Myocyte (in vitro differentiated cells): ENCODE data around the gene COL27A1. TPM values are rescaled to one million over a fixed set of nuclear protein-coding genes. Genes with fewer than 3 reads are reported as not detected.

Experiments used
- DNase-seq: peaks from one replicate; pipeline ENCODE4 v3.0.0-alpha.2; 2012; ENCODE audit warnings: low read depth
- total RNA-seq: library from RNA; depleted of rRNA; stranded (reverse); fragments of >200 nt; gene quantifications from 2 replicates; pipeline ENCODE4 v1.2.3, GENCODE V29; 2014

Gene COL27A1
- total RNA-seq, 1 donor from 2014 or later = 2.9 TPM

- DNase-seq = no peak
Measured at GRCh38 chr9:114202849-114203248, 47.5 kb downstream of the COL27A1 start.

DNA sequence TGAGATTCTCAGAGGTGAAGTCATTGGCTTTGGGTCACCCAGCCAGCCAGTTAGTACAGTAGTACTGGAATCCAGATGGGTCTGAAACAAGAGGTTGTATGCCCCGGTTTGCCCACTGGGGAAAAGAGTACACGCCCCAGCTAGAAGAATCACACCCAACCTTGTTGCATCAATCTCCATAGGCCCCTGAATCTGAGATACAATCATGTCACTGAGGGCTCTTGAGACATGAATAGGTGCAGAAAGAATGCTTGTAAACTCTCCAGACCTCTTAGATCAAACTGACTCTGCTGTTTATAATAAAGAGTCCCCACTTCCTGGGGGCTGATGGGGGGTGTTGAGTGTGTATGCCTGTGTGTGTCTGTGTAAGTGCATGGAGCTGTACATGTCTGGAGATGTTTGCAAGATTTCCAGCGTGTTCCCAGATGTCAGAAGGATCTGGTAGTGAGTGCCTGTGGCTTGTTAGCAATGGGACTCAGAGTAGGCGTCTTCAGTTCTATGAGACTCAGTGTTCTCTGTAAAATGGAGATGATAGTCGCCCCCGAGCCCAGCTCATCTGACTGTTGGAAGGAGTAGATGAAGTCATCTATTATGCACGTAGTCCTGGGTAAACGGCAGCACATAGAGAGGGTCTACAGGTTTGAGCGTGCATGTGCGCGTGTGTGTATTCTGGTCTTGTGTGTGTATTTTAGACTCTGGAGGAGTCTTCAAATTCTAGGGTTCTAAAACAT, 48.2 kb downstream of the COL27A1 start:
- DNase-seq = no peak

DNA sequence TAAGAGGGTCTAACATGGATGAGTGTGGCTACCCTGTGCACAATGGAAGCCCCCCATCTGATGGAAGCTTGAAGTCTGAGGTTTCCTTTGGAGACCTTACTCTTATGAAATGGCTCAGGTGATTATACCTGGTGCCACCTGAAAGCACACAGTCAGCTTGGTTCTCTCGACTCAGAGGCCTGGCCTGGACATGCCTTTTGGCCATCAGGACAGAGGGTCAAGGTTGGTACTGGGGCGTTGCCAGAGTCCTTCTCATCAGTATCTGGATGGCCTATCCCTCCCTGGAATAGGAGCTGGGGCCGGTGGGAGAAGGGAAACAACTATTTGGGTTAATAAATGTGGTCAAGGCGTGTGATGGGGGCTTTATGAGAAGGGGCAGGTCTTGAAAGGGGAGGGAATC, 48.9 kb downstream of the COL27A1 start:
- DNase-seq = no peak

GRCh38 chr9:114205171-114206015, 50.1 kb downstream of the COL27A1 start:
- DNase-seq = no peak

DNA sequence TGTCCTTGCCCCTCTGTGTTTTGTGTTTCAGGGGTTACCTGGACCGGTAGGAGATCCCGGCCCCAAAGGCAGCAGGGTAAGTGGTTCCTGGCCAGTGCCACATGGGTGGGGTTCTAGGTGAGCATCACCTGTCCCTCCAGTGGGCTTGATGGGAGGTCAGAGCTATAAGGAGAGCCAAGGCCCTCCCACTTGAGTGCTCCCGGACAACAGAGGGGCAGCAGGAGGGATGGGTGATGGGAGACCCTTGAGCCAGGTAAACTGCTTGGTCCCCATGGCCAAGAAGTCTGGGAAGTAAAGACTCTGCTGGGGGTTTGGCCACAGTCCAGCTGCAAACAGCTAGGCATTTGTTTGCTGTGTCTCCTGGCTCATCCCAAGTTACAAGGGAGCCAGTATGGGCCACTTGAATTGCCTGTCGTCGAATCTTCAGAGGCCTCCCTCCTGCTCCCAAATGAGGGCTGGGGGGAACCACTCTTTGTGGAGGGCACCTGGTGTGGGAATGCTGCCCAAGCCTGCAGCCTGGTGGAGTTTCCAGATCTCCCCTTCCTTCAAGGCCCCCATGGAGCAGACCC, 51.0 kb downstream of the COL27A1 start:
- DNase-seq = no peak

DNA sequence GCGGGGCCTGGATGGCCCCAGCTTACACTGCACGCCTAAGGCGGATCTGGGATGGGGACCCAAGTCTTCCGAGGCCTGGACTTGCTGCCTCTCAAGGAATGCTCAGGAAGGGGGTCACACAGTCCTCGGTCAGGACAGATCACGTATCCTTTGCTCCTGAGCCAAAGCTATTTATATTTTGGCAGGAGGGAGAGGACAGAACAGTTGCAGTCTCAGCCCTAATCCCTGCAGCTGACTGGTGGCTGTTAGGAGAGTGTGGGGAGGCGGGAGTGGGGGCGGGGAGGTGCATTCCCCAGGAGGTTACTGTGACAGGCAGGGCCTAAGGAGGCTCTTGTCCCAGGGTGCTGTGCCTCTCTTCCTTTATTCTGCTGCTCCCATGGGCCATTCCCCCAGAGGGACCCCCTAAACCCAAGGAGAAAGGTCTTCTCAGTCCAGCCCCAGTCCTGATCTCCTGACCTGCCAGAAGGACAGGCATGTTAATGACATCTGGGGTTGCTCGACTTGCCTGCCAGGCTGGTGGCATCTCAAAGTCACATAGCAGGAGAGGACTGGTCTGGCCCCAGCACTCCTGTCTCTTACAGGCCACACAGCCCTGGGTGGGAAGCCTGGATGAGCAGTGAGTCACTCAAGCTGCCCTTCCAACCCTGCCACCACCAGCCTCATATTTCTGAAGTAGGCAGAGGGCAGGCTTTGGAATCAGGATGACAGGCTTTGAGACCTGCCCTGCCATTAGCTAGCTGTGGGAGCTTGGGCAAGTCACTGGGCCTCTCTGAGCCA, 51.9 kb downstream of the COL27A1 start:
- DNase-seq = peak; percentile 97

DNA sequence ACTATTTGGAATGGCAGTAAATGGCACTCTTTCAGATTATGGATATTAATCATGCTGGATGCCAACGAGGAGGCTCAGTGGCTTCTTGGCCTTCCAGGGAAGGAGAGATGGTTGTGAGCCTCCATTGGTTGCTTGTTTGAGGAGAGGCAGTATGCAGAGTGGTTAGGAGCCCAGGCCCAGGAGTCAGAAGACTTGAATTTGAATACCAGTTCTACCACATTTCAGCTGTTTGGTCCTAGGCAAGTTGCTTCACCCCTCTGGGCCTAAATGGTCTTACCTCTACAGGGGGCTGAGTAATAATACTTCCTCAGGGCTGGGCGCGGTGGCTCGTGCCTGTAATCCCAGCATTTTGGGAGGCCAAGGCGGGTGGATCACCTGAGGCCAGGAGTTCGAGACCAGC, 52.5 kb downstream of the COL27A1 start:
- DNase-seq = no peak

DNA sequence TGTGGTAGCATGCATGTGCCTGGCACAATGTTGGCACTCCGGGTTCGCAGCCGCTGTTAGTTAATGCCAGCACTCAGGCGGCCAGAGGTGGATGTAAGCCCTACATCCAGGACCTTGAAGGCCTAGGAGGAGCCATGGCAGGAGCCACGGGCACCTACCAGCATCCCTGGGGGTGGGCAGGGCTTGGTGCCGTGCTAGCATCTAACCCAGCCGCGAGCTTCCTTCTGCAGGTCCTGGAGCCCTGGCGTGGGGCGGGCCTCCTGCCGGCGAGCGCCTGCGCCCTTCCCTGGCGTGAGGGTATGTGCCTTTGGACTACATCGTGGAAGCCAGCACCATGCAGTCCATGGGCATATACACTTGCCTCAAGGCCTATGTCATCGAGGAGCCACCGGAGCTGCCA, 53.8 kb downstream of the COL27A1 start:
- DNase-seq = no peak

- no peak for DNase-seq
Measured at GRCh38 chr9:114210136-114210535, 54.8 kb downstream of the COL27A1 start.

- DNase-seq = no peak
Measured at GRCh38 chr9:114210691-114211276, 55.4 kb downstream of the COL27A1 start.

- no peak for DNase-seq
Measured at GRCh38 chr9:114212826-114213225, 57.5 kb downstream of the COL27A1 start.

GRCh38 chr9:114213566-114213965, 58.2 kb downstream of the COL27A1 start:
- no peak for DNase-seq

- no peak for DNase-seq
Measured at GRCh38 chr9:114214181-114214580, 58.8 kb downstream of the COL27A1 start.

DNA sequence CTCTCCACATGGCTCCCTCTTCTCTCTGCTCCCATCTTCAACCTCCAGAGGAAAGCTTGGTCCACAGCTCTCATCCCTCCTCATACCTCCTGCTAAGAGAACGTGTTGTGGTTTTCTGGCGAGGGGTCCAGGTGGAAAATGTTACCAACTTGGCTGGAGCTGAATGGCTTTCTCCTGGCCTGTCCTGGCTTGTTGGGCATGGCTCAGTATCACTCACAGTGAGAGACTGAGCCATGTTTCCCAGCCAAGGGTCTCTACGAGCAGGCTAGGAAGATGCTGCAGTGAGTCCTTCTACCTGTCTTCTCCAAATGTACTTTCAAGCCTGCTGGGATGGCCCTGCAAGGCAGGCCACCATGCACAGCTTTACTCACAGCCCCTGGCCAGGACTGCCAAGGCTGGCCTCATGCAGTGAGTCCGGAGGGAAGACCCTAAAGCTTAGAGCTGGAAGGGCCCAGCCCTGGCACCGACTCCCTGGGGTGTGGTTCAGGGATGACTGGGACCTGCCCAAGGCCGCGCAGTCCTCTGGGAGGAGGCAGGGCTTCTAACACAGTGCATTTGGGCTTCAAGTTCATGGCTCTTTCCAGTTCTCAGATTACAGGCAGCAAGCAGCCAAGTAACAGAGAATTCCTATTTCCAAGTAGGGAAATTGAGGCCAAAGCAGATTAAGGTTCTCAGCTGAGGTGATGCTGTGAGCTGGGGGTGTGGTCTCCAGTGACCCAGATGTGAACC, 59.5 kb downstream of the COL27A1 start:
- DNase-seq = no peak

GRCh38 chr9:114216081-114216480, 60.7 kb downstream of the COL27A1 start:
- peak; percentile 73 for DNase-seq

DNA sequence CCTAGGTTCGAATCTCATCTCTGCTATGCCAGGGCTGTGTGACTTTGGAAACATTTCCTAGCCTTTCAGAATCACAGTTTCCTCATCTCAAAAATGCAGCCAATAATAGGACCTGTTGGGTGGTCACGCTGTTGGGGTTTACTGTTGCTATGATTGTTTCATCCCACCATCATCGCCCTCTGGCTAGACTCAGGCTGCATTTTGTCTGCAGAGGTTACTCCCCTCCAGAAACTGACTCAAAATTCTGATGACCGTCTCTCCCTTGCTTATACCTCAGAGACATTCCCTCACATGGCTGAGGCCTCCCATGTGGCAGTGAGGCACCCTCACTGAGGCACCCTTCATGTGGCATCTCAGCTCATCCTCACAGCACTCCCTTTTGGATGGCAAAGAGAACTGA, 61.6 kb downstream of the COL27A1 start:
- no peak for DNase-seq

GRCh38 chr9:114218264-114219120, 63.2 kb downstream of the COL27A1 start:
- no peak for DNase-seq

- DNase-seq = no peak
Measured at GRCh38 chr9:114220061-114220541, 64.8 kb downstream of the COL27A1 start.
